ENCODE data around the gene IGFBP6.
A peak's percentile ranks its signal among the peaks of the same experiment; 100 is the strongest.
"Not testable (repeated sequence)": the region's sequence is repeated elsewhere in the genome, so short reads cannot be mapped to it uniquely, and the experiment has no call there.

The IGFBP6 gene

DNA sequence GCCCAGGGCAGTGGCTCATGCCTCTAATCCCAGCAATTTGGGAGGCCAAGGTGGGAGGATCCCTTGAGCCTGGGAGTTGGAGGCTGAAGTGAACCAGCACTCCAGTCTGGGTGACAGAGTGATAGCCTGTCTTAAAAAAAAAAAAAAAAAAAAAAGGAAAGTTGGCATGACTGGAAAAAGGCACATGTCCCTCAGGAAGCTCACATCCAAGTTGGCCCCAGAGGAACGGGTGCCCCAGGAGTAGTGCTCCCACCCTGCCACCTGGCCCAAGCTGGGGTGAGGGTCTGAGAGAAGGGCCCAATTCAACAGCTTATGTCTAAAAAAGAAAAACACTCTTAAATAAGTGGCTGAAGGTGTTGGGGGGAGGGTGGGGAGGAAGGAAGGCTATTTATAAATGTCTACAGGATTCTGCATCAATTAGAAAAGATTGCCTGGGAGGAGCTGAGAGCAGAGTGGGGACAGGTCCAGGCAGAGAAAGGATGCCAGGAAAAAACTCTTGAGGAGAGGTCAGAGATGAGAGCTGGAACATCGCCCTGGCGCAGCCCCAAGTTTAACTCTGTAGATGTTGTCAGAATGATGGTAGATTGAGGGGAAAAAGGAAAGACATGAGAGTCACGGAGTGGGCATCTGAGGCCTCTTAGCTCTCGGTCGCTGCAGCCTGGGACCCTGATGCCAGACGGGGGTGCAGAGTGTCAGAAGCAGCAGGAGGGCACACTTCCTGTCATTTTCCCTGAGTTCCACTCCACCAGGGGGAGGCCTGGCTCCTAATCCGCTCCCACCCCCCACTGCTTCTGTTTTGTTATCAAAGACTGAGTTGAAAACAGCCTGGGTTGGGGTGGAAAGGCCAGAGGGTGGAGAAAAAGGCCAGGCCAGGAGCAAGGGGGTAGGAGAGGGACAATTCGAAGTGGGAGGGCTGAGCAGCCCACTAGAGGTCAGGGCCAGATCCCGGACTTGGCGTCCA is 25.6 kb upstream of the IGFBP6 start:
- DNase-seq = no peak

DNA sequence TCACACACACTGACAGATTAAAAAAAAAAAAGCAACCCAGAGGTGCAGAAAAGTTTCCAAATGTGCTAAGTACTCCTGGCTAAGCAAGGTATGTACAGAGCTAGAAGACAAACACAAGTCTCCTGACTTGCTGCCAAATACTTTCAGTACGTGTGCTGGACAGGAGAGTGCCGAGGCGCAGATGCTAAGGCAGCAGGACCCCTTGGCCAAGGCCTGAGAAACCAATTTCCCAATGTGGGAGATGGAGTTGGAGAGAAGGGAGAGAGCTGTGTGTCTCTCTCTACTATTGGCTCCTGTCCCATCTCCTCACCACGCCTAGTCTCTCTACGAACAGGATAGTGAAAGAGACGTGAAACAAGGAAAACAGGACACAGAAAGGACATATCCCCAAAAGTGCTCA is 23.6 kb upstream of the IGFBP6 start:
- DNase-seq = no peak

DNA sequence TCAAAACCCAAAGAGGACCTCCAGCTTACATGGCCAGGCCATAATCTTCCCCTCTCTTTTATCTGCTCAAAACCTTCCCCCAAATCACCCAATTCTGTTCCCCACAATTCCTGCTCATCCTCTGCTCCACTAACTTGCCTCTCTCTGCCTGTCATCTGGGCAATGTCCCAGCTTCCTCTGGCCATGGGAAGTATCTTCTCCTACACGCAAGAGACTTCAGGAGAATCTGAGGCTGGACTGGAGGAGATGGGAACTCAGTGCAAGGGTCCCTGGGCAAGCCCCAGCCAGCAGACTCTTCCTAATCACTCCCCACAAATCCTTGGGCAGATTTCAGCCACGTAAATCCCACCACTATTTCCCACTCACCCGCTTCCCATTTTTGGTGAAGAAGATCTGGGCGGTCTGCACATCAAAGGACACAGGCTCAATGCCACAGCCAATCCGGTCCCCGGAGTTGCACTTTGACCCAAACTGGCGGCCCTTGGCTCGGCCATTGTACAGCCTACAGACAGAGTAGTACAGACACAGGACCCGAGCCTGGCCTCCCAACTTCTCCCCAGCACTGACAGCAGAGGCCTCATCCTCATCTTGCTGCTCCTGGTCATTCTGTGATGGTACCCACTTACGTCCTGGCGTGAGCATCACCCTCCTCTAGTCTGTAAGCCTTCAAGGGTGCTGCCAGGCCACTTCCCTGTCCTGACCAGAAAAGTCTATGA is 23.0 kb upstream of the IGFBP6 start:
- DNase-seq = no peak

DNA sequence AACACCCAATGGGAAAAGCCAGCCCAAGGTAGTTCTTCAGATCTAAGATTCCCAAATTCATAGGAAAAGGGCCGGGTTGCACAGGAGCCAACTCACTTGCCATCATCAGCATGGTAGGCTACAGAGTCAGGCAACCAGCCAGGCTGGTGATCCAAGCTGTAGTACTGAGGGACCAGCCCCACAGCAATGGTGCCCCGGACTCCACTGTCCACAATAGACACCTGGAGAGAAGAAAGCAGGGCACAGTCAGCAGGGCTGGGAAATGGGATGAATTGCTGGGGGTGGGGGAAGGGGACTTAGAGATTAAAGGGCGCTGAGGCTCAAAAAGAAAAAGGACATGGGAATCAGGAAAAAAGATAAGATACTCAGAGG is 22.5 kb upstream of the IGFBP6 start:
- no peak for DNase-seq

DNA sequence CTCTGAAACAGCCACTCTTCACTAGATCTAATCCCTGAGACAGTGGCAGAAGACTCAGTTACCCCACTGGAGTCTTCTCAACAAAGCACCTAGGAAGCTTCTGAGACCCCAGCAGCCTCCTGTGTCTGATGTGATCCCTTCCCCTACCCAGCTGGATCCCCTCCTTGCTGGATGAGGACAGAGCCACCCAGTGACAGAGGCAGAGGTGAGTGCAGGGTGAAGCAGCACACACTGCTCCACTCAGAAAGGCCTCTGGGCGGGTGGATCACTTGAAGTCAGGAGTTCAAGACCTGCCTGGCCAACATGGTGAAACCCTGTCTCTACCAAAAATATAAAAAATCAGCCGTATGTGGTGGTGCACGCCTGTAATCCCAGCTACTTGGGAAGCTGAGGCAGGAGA is 21.0 kb upstream of the IGFBP6 start:
- no peak for DNase-seq

DNA sequence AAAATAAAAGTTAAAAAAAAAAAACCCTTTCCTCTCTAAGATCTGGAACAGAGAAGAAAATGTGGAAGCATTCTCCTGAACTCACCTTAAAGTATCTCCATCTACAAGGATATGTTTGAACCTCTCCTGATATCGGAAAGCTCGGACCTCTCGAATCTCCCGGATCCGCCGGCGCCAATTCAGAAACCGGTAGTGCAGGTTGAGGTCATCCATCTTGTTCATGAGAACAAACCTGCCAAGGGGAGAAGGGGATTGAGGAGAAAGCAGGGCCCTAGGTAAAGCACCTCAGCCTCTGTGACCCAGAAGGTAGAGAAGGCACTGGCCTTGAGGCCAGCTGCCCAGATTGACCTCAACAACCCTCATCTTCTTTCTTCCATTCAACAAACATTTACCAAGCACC is 20.4 kb upstream of the IGFBP6 start:
- no peak for DNase-seq

DNA sequence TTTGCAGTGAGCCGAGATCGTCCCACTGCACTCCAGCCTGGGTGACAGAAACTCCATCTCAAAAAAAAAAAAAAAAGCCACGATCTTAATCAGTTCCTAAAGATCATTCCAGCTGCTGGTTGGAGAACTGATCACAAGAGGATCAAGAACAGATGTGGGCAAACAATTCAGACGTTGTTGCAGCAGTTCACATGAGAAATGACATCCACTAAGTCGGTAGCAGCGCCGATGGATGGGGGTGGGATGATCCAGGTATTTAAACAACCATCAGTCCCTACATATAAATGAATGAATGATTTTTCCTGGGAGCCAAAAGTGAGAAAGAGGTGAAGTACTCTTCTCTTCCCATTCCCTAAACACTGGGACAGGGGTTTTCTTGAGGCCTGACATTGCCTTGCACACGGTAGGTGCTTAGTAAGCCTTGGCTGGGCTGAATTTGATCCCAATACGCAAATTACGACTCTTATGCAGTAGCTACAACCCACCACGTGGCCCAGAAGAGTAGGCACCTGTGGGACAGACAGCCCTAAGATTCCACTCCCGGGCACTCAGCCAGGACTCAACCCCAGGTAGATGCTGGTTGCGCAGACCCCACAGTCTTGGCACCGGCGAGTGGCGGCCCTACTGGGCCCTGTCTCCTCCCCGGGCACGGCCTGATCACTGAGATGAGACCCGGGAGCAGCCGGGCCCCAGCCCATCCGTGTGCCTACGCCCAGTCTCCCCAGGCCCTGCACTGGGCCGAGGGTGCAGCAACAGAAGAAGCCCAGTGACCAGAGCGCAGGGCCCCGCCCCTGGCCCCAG is 18.8 kb upstream of the IGFBP6 start:
- no peak for DNase-seq

DNA sequence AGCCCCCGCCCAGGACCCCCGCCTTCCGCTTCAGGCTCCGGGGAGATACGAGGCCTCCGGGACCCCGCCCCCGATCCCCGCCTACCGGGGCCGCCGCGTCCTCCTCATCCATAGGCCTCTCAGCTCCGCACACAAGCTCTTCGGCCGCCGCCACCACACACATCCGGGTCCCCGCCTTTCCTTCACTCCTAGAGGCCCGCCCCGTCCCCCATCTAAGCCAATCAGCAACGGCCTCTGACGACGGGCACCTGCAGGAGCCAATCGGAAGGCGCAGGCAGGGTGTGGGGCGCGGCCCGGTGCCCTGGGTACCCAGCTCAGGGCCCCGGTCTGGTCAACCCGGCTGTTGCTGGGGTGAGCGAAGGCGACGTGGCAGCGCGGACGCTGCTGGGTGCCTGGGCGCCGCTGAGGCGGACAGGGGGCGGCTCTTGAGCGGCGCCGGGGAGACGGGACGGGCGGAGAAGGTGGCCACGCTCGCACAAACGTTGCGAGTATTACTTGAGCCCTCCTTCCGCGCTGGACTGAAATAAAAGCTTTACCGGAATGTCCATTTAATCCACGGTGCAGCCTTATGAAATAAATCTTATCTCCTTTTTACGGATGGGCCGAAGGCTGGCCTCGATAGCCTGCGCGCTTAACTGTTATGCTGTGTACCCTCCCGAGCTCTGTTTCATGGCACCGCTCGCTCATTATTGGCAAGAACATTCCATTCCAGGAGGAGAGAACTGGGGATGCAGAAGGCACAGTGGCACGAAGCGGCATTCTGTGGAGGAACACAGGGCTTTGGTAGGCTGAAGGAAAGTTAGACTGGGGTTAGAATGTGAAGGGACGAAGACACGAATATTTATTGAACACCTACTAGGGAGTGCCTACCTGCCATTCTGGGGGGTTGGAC is 18.0 kb upstream of the IGFBP6 start, which contains the start of gene SPRYD3:
Gene SPRYD3, minus strand, starts transcription at position 165 of the 892 bp plus-strand sequence. Its CDS starts 57 bp downstream, at position 108.
- DNase-seq = peak; percentile 93

DNA sequence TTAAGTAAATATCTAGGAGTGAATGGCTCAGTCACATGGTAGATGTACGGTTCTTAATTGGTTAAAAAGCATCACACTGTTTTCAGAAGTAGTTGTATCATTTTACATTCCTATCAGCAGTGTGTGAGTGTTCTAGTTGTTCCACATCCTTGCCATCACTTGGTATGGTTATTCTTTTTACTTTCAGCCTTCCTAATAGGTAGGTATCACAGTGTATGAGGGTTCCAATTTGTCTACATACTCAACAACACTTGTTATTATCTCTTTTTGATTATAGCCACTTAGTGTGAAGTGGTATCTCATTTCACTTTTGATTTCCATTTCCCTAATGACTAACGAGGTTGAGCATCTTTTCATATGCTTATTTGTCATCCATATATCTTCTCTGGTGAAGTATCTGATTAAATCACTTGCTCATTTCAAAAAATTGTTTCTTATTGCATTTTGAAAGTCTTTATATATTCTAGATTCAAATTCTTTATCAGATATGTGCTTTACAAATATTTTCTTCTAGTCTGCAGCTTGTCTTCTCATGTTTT is 14.8 kb upstream of the IGFBP6 start:
- DNase-seq = no peak

DNA sequence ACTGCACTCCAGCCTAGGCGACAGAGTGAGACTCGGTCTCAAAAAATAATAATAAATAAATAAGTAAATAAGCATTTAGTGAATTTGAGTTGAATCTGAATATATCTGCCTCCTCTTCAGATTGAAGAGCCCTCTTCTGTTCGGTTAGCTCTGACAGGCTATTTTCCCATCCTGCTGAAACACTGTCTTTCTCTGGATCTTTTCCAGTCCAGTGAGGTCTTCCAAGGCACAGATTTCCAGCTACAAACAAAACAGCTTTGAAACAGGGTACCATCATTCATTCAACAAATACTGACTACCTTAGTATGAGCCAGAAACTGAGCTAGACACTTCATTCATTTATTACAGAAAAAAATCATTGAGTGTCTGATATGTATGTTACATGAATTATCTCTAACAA is 11.1 kb upstream of the IGFBP6 start:
- no peak for DNase-seq

DNA sequence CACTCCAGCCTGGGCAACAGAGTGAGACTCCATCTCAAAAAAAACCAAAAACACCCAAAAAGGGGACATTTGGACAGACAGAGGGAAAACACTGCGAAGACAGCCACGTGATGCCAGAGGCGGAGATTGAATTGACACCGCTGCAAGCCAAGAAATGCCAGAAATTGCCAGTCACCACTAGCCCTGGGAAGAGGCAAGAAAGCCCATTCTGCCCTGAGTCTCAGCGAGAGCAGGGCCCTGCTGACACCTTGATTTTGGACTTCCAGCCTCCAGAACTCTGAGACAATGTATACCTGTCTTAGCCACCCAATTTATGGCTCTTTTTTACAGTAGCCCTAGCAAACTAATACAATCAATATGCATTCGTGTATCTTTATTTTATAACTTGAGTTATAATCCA is 7.4 kb upstream of the IGFBP6 start:
- no peak for DNase-seq

DNA sequence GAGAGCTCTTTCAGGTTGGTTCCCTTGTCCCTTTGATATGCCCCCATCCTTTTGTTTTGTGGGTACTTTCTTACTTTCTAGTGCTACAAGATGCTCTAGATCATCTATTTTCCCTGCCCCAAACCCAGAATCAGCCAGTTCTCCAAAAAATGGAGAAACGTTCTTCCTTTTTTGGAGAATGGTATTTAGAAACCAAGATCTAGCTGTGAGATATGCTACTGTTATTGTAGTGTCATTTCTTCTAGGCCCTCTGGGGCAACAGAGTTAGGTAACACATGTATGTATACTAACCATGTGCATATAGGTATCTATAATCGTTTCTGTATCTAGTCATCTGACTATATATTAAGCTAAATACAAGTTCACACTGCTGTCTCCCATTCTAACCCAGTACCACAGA is 6.9 kb upstream of the IGFBP6 start:
- DNase-seq = no peak

DNA sequence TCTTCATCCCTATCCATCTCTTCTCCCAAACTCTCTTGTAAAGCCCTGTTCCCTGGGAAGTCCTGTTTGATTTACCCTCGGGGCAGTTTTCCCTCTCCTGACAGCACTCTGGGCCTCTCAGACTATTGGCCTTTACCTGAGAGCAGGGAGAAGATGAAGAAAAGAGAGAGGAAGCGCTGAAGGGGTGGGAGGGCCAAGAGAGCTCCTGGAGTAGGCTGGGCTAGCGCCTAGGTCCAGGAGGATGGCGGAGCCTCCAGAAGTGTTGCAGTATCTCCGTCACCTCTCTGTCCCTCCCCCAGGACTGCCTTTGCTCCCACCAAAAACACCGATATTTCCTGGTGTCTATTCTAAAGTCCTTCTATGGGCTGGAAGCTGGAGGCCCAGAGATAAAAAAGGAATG is 5.7 kb upstream of the IGFBP6 start:
- DNase-seq = no peak

DNA sequence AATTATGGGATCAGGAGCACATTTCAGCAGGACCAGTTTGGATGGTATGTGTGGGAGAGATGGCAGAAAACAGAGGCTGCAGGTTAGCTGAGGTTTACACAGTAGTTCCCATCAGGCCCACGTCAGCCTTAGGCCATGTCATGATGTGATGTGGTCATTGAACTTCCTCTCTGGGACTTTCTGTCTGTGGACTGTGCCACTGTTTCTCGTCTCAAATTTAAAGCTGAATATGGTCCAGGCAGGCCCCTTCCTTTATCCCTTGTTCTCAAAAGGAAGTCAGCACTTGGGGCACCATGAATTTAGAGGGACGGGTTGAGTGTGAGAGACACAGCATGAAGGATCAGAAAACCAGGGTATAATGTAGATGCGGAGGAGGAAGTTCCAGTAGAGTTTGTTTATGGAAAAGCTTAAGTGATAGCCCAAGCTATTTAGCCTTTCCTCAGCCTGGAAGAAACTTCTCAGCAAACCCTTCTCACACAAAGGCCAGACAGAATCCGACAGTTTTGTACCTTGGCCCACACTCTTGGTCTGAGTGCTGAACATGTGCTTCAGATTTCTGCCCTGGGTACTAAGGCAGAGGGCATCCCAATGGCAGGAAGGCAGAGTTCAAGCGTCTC is 3.6 kb upstream of the IGFBP6 start:
- no peak for DNase-seq

DNA sequence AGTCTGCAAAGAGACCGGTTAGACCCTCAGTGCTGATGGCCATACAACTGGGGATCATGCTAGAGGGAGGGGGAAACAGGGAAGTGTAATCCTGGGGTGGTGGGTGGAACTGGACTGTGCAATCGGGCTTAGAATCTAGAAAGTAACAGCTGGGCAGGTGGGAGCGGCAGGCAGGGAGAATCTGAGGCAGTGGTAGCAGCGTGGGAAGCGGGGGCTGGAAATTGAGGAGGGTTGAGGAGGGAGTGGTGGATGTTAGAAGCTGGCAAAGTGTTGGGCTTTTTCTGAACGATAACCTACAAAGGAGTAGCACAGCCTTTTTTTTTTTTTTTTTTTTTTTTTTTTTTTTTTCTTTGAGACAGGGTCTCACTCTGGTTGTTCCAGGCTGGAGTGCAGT is 3.1 kb upstream of the IGFBP6 start:
- DNase-seq = no peak

DNA sequence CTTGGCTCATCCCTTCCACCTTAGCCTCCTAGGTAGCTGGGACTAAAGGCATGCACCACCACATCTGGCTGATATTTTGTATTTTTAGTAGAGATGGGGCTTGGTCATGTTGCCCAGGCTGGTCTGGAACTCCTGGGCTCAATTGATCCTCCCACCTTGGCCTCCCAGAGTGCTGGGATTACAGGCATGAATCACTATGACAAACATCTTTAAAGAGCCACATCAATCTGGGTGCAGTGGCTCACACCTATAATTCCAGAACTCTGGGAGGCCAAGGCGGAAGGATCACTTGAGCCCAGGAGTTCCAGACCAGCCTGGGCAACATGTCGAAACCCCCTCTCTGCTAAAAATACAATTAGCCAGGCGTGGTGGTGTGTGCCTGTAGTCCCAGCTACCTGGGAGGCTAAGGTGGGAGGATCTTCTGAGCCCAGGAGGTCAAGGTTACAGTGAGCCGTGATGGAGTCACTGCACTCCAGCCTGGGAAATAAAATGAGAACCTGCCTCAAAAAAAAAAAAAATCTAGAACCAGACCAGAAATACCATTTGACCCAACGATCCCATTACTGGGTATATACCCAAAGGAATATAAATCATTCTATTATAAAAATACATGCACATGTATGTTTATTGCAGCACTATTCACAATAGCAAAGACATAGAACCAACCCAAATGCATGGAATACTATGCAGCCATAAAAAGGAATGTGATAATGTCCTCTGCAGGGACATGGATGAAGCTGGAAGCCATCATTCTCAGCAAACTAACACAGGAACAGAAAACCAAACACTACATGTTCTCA is 2.5 kb upstream of the IGFBP6 start:
- DNase-seq = not testable (repeated sequence)

DNA sequence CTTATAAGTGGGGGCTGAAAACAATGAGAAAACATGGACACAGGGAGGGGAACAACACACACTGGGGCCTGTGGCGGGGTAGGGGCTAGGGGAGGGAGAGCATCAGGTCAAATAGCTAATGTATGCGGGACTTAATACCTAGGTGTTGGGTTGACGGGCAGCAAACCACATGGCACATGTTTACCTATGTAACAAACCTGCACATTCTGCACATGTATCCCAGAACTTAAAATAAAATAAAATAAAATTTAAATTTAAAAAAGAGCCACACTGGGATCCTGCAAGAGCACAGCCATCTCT is 1.9 kb upstream of the IGFBP6 start:
- not testable (repeated sequence) for DNase-seq

DNA sequence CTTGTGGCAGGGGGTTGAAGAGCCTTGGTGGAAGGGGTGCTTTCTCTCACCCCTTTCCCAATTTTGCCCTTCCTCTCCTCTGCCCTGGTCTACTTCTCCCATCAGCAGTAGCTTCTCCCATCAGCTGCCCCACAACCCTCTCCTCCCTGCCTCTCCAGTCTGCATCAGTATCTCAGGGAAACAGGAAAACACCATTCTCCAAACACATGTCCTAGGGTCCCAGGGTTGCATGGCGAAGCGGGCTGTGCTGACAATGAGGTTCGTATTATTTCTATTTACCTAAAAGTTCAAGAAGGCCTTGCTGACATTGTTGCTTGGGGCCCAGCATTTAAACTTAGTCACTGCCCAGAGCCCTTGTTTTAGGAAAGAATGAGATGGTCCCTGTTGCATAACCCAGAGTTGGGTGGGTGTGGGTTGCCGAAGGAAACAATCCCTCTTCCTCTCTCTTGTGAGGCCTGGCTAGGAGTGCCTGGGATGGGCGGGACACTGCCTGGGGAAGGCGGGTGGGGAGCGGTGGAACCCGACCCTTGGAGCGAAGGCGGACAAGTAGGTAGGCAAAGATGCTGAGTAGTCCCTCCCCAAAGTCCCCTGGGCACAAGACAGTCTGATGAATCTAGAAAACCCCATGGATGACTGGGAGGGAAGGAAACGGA is 1.3 kb upstream of the IGFBP6 start:
- no peak for DNase-seq

DNA sequence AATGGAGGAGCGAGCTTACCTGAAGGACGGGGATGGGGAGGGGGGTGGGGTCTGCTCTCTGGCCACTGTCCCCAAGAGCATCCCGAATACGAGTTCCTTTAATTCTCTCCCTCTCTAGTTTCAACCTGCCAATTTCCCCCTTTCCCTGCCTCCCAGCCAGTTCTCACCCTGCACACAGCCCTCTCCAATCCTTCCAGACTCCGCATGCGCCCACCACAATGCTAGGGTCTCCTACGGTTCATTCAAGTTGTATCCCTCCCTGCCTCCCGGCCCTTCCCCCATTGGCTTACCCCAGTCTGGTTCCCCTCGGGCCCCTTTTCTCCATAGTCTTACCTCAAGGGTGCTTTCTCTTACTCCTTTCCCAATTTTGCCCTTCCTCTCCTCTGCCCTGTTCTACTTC is 708 bp upstream of the IGFBP6 start:
- DNase-seq = no peak

DNA sequence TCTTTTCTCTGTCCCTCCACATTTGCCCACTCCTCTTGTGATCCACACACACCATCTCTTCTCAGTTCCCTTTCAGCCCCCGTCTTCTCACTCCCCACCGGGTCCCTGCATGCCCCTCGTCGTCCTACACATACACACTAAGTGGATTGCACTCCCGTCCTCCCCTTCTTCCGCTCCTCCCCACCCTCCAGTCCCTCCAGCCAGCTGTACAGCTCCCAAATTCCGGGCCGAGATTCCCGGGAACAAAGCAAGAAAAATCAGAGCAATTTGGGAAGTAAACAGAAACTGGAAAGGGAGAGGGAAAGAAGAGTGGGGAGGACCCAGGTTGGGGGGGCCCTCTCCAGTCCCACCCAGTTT is 282 bp upstream of the IGFBP6 start:
- DNase-seq = no peak

Measured in stimulated activated CD4-positive, alpha-beta T cell treated with anti-CD3 and anti-CD28 coated beads, Interleukin-4, amount 100 ng/mL, for 1 hour (primary cell).